SU-DHL-6 (cell line): Measurements from ENCODE around the gene SAG.

Source experiments
- H2AFZ ChIP-seq: fragments of 200-600 bp; sonication (generic); 2 replicates; pipeline ENCODE4 v1.6.1; 2014; ENCODE audit warnings: low read depth, mild to moderate bottlenecking, moderate library complexity, mixed read lengths, antibody characterized with exemption, low read length; ENCODE audit not compliant: severe bottlenecking
- H3F3A ChIP-seq: fragments of 200-600 bp; shearing (Covaris generic); 2 replicates; pipeline ENCODE4 v1.6.0; 2016; ENCODE audit warnings: antibody characterized with exemption, mild to moderate bottlenecking; ENCODE audit not compliant: insufficient read depth
- H3K27ac ChIP-seq: fragments of 200-600 bp; sonication (generic); 2 replicates; pipeline ENCODE4 v1.5.1; 2016; ENCODE audit warnings: low read depth, mild to moderate bottlenecking, low read length, moderate library complexity, mixed read lengths
- H3K27me3 ChIP-seq: fragments of 200-600 bp; sonication (generic), shearing (Covaris generic); 2 replicates; pipeline ENCODE4 v1.6.0; 2014; ENCODE audit warnings: mild to moderate bottlenecking, low read length
- H3K36me3 ChIP-seq: fragments of 200-600 bp; sonication (generic); 2 replicates; pipeline ENCODE4 v1.6.1; 2014; ENCODE audit warnings: mild to moderate bottlenecking, low read length, mixed read lengths
- H3K4me2 ChIP-seq: fragments of 300-600, 200-600 bp; shearing (Covaris generic), sonication (generic); 2 replicates; pipeline ENCODE4 v1.6.0; 2014; ENCODE audit warnings: low read length, low read depth, mild to moderate bottlenecking; ENCODE audit not compliant: poor library complexity, severe bottlenecking
- H3K4me3 ChIP-seq: fragments of 200-600 bp; sonication (generic); 2 replicates; pipeline ENCODE4 v1.5.1; 2014; ENCODE audit warnings: antibody characterized with exemption, low read length, mild to moderate bottlenecking, mixed read lengths; ENCODE audit not compliant: insufficient read depth, poor library complexity, severe bottlenecking
- H3K79me2 ChIP-seq: fragments of 200-600 bp; sonication (generic); 2 replicates; pipeline ENCODE4 v1.6.1; 2014; ENCODE audit warnings: mild to moderate bottlenecking, low read length, moderate library complexity; ENCODE audit not compliant: insufficient read depth
- H3K9ac ChIP-seq: fragments of 200-600 bp; sonication (generic); 2 replicates; pipeline ENCODE4 v1.7.0; 2014; ENCODE audit warnings: mild to moderate bottlenecking, low read length
- H3K9me2 ChIP-seq: fragments of 200-600 bp; sonication (generic); replicated peaks from 2 replicates; pipeline ENCODE4 v1.6.1; 2014; ENCODE audit warnings: low read length; ENCODE audit not compliant: insufficient read depth
- H3K9me3 ChIP-seq: fragments of 200-600 bp; sonication (generic); 2 replicates; pipeline ENCODE4 v1.6.1; 2014; ENCODE audit warnings: low read length, mixed read lengths; ENCODE audit not compliant: insufficient read depth
- H4K20me1 ChIP-seq: fragments of 200-600 bp; sonication (generic); 2 replicates; pipeline ENCODE4 v1.6.1; 2014; ENCODE audit warnings: low read depth, mild to moderate bottlenecking, antibody characterized with exemption, low read length, moderate library complexity, mixed read lengths
- EZH2phosphoT487 ChIP-seq: fragments of 200-600 bp; sonication (generic), shearing (Covaris generic); conservative IDR thresholded peaks from 2 replicates; pipeline ENCODE4 v1.6.1; 2018; ENCODE audit warnings: mild to moderate bottlenecking, antibody characterized with exemption, low read length, moderate library complexity, mixed read lengths
- TF ChIP-seq, protein P1 (sequence below): fragments of 200-600 bp; sonication (generic); IDR thresholded peaks from one replicate; pipeline ENCODE4 v1.5.1; 2017; ENCODE audit warnings: antibody characterized with exemption, mild to moderate bottlenecking, low read length, moderate library complexity; ENCODE audit not compliant: insufficient read depth, poor library complexity, severe bottlenecking

The SAG gene

GRCh38 chr2:233270951-233271350, 36.7 kb upstream of the SAG start:
- Histone ChIP-seq H2AFZ (no peak overlapping the region), H3K9me2 (no peaks in the 10 kb centered on the region), H3K79me2 (no peaks in the 10 kb centered on the region), H4K20me1 (no peaks in the 10 kb centered on the region), H3F3A (0 out of 2 replicates have a peak, but pooled peaks cover 2% of the 10 kb centered on the region), H3K4me2 (no peak overlapping the region), H3K27ac (no peak overlapping the region), H3K27me3 (no peaks in the 10 kb centered on the region), H3K36me3 (peaks cover 29% of the 10 kb centered on the region), H3K9ac (no peak overlapping the region), H3K4me3 (no peak overlapping the region), H3K9me3 (no peaks in the 10 kb centered on the region)
- TF ChIP-seq EZH2phosphoT487: no peak
- TF ChIP-seq, protein P1, sequence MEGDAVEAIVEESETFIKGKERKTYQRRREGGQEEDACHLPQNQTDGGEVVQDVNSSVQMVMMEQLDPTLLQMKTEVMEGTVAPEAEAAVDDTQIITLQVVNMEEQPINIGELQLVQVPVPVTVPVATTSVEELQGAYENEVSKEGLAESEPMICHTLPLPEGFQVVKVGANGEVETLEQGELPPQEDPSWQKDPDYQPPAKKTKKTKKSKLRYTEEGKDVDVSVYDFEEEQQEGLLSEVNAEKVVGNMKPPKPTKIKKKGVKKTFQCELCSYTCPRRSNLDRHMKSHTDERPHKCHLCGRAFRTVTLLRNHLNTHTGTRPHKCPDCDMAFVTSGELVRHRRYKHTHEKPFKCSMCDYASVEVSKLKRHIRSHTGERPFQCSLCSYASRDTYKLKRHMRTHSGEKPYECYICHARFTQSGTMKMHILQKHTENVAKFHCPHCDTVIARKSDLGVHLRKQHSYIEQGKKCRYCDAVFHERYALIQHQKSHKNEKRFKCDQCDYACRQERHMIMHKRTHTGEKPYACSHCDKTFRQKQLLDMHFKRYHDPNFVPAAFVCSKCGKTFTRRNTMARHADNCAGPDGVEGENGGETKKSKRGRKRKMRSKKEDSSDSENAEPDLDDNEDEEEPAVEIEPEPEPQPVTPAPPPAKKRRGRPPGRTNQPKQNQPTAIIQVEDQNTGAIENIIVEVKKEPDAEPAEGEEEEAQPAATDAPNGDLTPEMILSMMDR: no peak

- no peak overlapping the region for H3K27ac ChIP-seq
- H4K20me1 ChIP-seq: no peaks in the 10 kb centered on the region
- no peaks in the 10 kb centered on the region for H3K9me2 ChIP-seq
- no peak overlapping the region for H3K9ac ChIP-seq
- no peaks in the 10 kb centered on the region for H3K9me3 ChIP-seq
- no peak for TF ChIP-seq EZH2phosphoT487
- TF ChIP-seq, protein P1: no peak
- H3K79me2 ChIP-seq: no peaks in the 10 kb centered on the region
- no peak overlapping the region for H3K4me2 ChIP-seq
- no peak overlapping the region for H2AFZ ChIP-seq
- H3K36me3 ChIP-seq: peaks cover 25% of the 10 kb centered on the region
- H3F3A ChIP-seq: 0 out of 2 replicates have a peak, but pooled peaks cover 2% of the 10 kb centered on the region
- H3K4me3 ChIP-seq: no peak overlapping the region
- no peaks in the 10 kb centered on the region for H3K27me3 ChIP-seq
These were observed 35.9 kb upstream of the SAG start for GRCh38 chr2:233271693-233272092.

GRCh38 chr2:233273120-233273519, 34.5 kb upstream of the SAG start:
- Histone ChIP-seq H3K4me2 (no peak overlapping the region), H3K4me3 (no peak overlapping the region), H3K27ac (no peak overlapping the region), H3K36me3 (peaks cover 35% of the 10 kb centered on the region), H3K79me2 (no peaks in the 10 kb centered on the region), H3F3A (0 out of 2 replicates have a peak, but pooled peaks cover 2% of the 10 kb centered on the region), H3K9me3 (no peaks in the 10 kb centered on the region), H2AFZ (no peak overlapping the region), H3K9me2 (no peaks in the 10 kb centered on the region), H4K20me1 (no peaks in the 10 kb centered on the region), H3K9ac (no peak overlapping the region), H3K27me3 (no peaks in the 10 kb centered on the region)
- TF ChIP-seq, protein P1: no peak
